Measurements from ENCODE around the gene FHIT. TPM values are rescaled to one million over a fixed set of nuclear protein-coding genes. Genes with fewer than 3 reads are reported as not detected.

Gene FHIT
- total and polyA plus RNA-seq, 2 of the 4 experiments (the other 2 are of a cell fraction): 0.07 TPM; not detected in 1

- no TSS peak for BruUV-seq (replicated peaks)
- H3K18ac ChIP-seq (ENCODE audit: low read depth, low read length): no peak overlapping the region
- H3K4me2 ChIP-seq (ENCODE audit: low read depth, low read length): no peak overlapping the region
- no peak overlapping the region for H4K91ac ChIP-seq (ENCODE audit: insufficient read depth, low read depth, low read length)
- no peak overlapping the region for H2AK9ac ChIP-seq (replicated peaks; ENCODE audit: low read depth, low read length, poor library complexity)
- no peak overlapping the region for H3K4me3 ChIP-seq (ENCODE audit: insufficient read depth, low read depth, low read length)
- H2AK5ac ChIP-seq (ENCODE audit: low read depth, low read length): no peak overlapping the region
- H2BK15ac ChIP-seq (ENCODE audit: low read depth, low read length): no peak overlapping the region
- no peaks in the 10 kb centered on the region for H3K4me1 ChIP-seq (ENCODE audit: control insufficient read depth, insufficient read depth, low read length)
- peaks cover 10% of the 10 kb centered on the region for H3K9me3 ChIP-seq (ENCODE audit: control insufficient read depth, insufficient read depth, low read length)
- H4K8ac ChIP-seq (ENCODE audit: low read depth in 2 of 2, low read length in 2 of 2): no peak overlapping the region
- H2BK5ac ChIP-seq (ENCODE audit: low read depth, low read length, poor library complexity, severe bottlenecking): no peak overlapping the region
- dilution Hi-C loops (cut with HindIII; ENCODE audit: low sequenced_read_pairs, unreplicated experiment): no loop called here
- H3K14ac ChIP-seq (replicated peaks; ENCODE audit: low read depth, low read length): no peak overlapping the region
- H3K27ac ChIP-seq (ENCODE audit: insufficient read depth, low read length): no peak overlapping the region
- H2AFZ ChIP-seq (replicated peaks; ENCODE audit: low read length, poor library complexity): no peak overlapping the region
- no peak overlapping the region for H4K5ac ChIP-seq (ENCODE audit: low read depth, low read length)
- DNase-seq (no peak), ATAC-seq (ENCODE audit: low read depth) (no peak)
- H3K9me1 ChIP-seq (ENCODE audit: insufficient read depth, low read length): no peaks in the 10 kb centered on the region
- no peak overlapping the region for H2BK20ac ChIP-seq (ENCODE audit: low read depth, low read length)
- H3K79me1 ChIP-seq (ENCODE audit: low read depth in 1 of 2, low read length in 2 of 2): no peaks in the 10 kb centered on the region
- CTCF ChIA-PET: no interaction called here
- TF ChIP-seq MXI1 (IDR thresholded peaks at IDR 0.05; ENCODE audit: borderline replicate concordance, low read depth, low read length): no peak
- TF ChIP-seq MAFK (IDR thresholded peaks at IDR 0.05; ENCODE audit: low read depth, low read length): no peak
- no peak for TF ChIP-seq RCOR1 (IDR thresholded peaks at IDR 0.05; ENCODE audit: insufficient replicate concordance, low read length)
- no peak for TF ChIP-seq ELK1 (IDR thresholded peaks at IDR 0.05; ENCODE audit: borderline replicate concordance, low read depth, low read length)
- TF ChIP-seq MAZ (IDR thresholded peaks at IDR 0.05; ENCODE audit: borderline replicate concordance, low read depth, low read length): no peak
- no peak for TF ChIP-seq RFX5 (IDR thresholded peaks at IDR 0.05; ENCODE audit: low read depth, low read length)
- TF ChIP-seq CHD1 (IDR thresholded peaks at IDR 0.05; ENCODE audit: low read depth, low read length): no peak
- TF ChIP-seq CEBPB (IDR thresholded peaks at IDR 0.05; ENCODE audit: low read depth, low read length): no peak
- no peak for TF ChIP-seq CTCF (conservative IDR thresholded peaks at IDR 0.05; ENCODE audit: low read depth, low read length)
- no peak for TF ChIP-seq RAD21 (IDR thresholded peaks at IDR 0.05; ENCODE audit: low read length)
- TF ChIP-seq USF2 (IDR thresholded peaks at IDR 0.05; ENCODE audit: low read depth, low read length): no peak
- no peaks in the 10 kb centered on the region for H4K20me1 ChIP-seq (ENCODE audit: insufficient read depth, low read length)
- H2BK120ac ChIP-seq (ENCODE audit: low read depth, low read length): no peak overlapping the region
- H3K9ac ChIP-seq (ENCODE audit: low read depth, low read length): no peak overlapping the region
- intact Hi-C loops (cut with micrococcal nuclease): no loop called here
- POLR2A ChIA-PET (ENCODE audit: unreplicated experiment): no interaction called here
- no peaks in the 10 kb centered on the region for H3K27me3 ChIP-seq (ENCODE audit: control insufficient read depth, insufficient read depth, low read length)
- WGBS, 2 experiments (ENCODE audit: extremely low coverage in 2 of 2, insufficient read length in 1 of 2): no CpG with 5 or more reads among the region's 1 CpG
- in situ Hi-C loops (cut with MboI; ENCODE audit: low sequenced_read_pairs): no loop called here
- H3K36me3 ChIP-seq (ENCODE audit: control insufficient read depth, insufficient read depth, low read length): no peaks in the 10 kb centered on the region
- no peak overlapping the region for H3K23ac ChIP-seq (ENCODE audit: low read depth, low read length)
- H3K4ac ChIP-seq (ENCODE audit: low read depth, low read length): no peak overlapping the region
- no peak overlapping the region for H3K56ac ChIP-seq (ENCODE audit: extremely low read depth, insufficient read depth, low read length)
Observed at GRCh38 chr3:60983906-60984305, 267.3 kb downstream of the FHIT start.
